Mammary epithelial cell (primary cell): ENCODE measurements around the gene TMEM87A.

Experiments
- EZH2 ChIP-seq: IDR thresholded peaks from 2 replicates; pipeline ENCODE4 v1.6.1; 2012; ENCODE audit warnings: low read length, inconsistent platforms, borderline replicate concordance
- TF ChIP-seq, protein P1 (sequence below), 2 donors: IDR thresholded peaks in 1 of 2; conservative IDR thresholded peaks in 1 of 2; 2 replicates each; pipeline ENCODE4 v1.5.1; 2011 to 2012; ENCODE audit warnings: inconsistent platforms in 2 of 2, low read length in 2 of 2, mild to moderate bottlenecking in 2 of 2, control low read depth in 1 of 2, low read depth in 1 of 2; ENCODE audit not compliant: insufficient read depth in 1 of 2; ENCODE audit errors: extremely low read depth in 1 of 2

DNA sequence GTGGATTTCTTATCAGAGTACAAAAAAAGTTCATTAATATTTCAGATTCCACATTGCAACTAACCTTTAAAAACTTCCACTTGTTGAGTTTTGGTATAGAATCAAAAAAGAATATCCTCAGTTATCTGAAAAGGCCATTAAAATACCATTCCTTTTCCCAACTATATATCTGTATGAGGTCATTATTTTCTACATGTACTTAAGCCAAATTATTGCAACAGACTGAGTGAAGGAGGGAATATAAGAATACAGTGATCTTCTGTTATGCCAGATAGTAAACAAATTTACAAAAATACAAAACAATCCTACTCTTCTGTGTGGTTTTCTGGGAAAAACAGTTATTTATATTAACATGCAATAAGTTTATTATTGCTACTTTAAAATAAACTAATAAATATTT is 5.9 kb downstream of the TMEM87A start:
- TF ChIP-seq, protein P1, sequence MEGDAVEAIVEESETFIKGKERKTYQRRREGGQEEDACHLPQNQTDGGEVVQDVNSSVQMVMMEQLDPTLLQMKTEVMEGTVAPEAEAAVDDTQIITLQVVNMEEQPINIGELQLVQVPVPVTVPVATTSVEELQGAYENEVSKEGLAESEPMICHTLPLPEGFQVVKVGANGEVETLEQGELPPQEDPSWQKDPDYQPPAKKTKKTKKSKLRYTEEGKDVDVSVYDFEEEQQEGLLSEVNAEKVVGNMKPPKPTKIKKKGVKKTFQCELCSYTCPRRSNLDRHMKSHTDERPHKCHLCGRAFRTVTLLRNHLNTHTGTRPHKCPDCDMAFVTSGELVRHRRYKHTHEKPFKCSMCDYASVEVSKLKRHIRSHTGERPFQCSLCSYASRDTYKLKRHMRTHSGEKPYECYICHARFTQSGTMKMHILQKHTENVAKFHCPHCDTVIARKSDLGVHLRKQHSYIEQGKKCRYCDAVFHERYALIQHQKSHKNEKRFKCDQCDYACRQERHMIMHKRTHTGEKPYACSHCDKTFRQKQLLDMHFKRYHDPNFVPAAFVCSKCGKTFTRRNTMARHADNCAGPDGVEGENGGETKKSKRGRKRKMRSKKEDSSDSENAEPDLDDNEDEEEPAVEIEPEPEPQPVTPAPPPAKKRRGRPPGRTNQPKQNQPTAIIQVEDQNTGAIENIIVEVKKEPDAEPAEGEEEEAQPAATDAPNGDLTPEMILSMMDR (conservative IDR thresholded peaks at IDR 0.05 in 1 of 2, IDR thresholded peaks at IDR 0.05 in 1 of 2; ENCODE audit: extremely low read depth in 1 of 2, insufficient read depth in 1 of 2, low read depth in 1 of 2, low read length in 2 of 2) = no peak
- TF ChIP-seq EZH2 = no peak
